ENCODE results near the gene HECW1. TPM values are rescaled to one million over a fixed set of nuclear protein-coding genes. Genes with fewer than 3 reads are reported as not detected.

HECW1 gene
- total RNA-seq, 4 donors from 2014 or later: 0.06 to 0.99 (median 0.27) TPM

GRCh38 chr7:43511029-43511428, 398.6 kb downstream of the HECW1 start:
- H3K36me3 ChIP-seq: no peaks in the 10 kb centered on the region
- H3K27ac ChIP-seq (replicated peaks in 1 of 4): no peak overlapping the region
- H3K4me3 ChIP-seq: no peak overlapping the region
- H3K9me3 ChIP-seq: no peaks in the 10 kb centered on the region
- no peaks in the 10 kb centered on the region for H3K4me1 ChIP-seq
- TF ChIP-seq EP300 (IDR thresholded peaks at IDR 0.05): no peak
- TF ChIP-seq POLR2A (IDR thresholded peaks at IDR 0.05; ENCODE audit: low read depth): no peak
- TF ChIP-seq POLR2AphosphoS5 (IDR thresholded peaks at IDR 0.05): no peak
- no peak for TF ChIP-seq CTCF (IDR thresholded peaks at IDR 0.05)
- intact Hi-C loops (cut with DNase I): no loop called here
- no peak for DNase-seq (ENCODE audit: extremely low spot score)
- no peaks in the 10 kb centered on the region for H3K27me3 ChIP-seq
- WGBS: 87% methylated on average over 9 of the region's 9 CpGs

- Histone ChIP-seq H3K4me3 (no peak overlapping the region), H3K36me3 (no peaks in the 10 kb centered on the region), H3K27me3 (no peaks in the 10 kb centered on the region), H3K27ac (replicated peaks in 1 of 4) (no peak overlapping the region), H3K9me3 (no peaks in the 10 kb centered on the region), H3K4me1 (no peaks in the 10 kb centered on the region)
- intact Hi-C loops (cut with DNase I): no loop called here
- DNase-seq (ENCODE audit: extremely low spot score): no peak
- TF ChIP-seq EP300 (IDR thresholded peaks at IDR 0.05) (no peak), CTCF (IDR thresholded peaks at IDR 0.05) (no peak), POLR2AphosphoS5 (IDR thresholded peaks at IDR 0.05) (no peak), POLR2A (IDR thresholded peaks at IDR 0.05; ENCODE audit: low read depth) (no peak)
- WGBS: 95% methylated on average over 13 of the region's 13 CpGs
Measured at GRCh38 chr7:43511769-43512515, 399.5 kb downstream of the HECW1 start.

GRCh38 chr7:43513251-43513650, 400.8 kb downstream of the HECW1 start:
- no peaks in the 10 kb centered on the region for H3K36me3 ChIP-seq
- H3K4me3 ChIP-seq: no peak overlapping the region
- 58% methylated on average over 8 of the region's 8 CpGs for WGBS
- TF ChIP-seq CTCF (IDR thresholded peaks at IDR 0.05) (no peak), EP300 (IDR thresholded peaks at IDR 0.05) (no peak), POLR2AphosphoS5 (IDR thresholded peaks at IDR 0.05) (no peak), POLR2A (IDR thresholded peaks at IDR 0.05; ENCODE audit: low read depth) (no peak)
- intact Hi-C loops (cut with DNase I): no loop called here
- no peaks in the 10 kb centered on the region for H3K4me1 ChIP-seq
- no peaks in the 10 kb centered on the region for H3K27me3 ChIP-seq
- DNase-seq (ENCODE audit: extremely low spot score): no peak
- H3K9me3 ChIP-seq: no peaks in the 10 kb centered on the region
- no peak overlapping the region for H3K27ac ChIP-seq (replicated peaks in 1 of 4)

GRCh38 chr7:43516581-43517342, 404.3 kb downstream of the HECW1 start:
- Histone ChIP-seq H3K4me3 (no peak overlapping the region), H3K36me3 (no peaks in the 10 kb centered on the region), H3K27me3 (no peaks in the 10 kb centered on the region), H3K9me3 (no peaks in the 10 kb centered on the region), H3K4me1 (no peaks in the 10 kb centered on the region), H3K27ac (replicated peaks in 1 of 4) (no peak overlapping the region)
- TF ChIP-seq POLR2AphosphoS5 (IDR thresholded peaks at IDR 0.05): no peak
- no peak for TF ChIP-seq CTCF (IDR thresholded peaks at IDR 0.05)
- no peak for TF ChIP-seq POLR2A (IDR thresholded peaks at IDR 0.05; ENCODE audit: low read depth)
- TF ChIP-seq EP300 (IDR thresholded peaks at IDR 0.05): no peak
- intact Hi-C loops (cut with DNase I): no loop called here
- WGBS: 81% methylated on average over 9 of the region's 9 CpGs
- DNase-seq (ENCODE audit: extremely low spot score): no peak

Measured in esophagus muscularis mucosa (tissue), 4 donors.